ENCODE measurements around the gene IMPA2. TPM values are rescaled to one million over a fixed set of nuclear protein-coding genes. Genes with fewer than 3 reads are reported as not detected.
"Not testable (repeated sequence)": the region's sequence is repeated elsewhere in the genome, so short reads cannot be mapped to it uniquely, and the experiment has no call there.

IMPA2 gene
- total RNA-seq, 1 donor: 83.7 TPM

- DNase-seq (ENCODE audit: low read depth in 2 of 3, low spot score in 2 of 3): no peak
Observed at GRCh38 chr18:11960743-11961380, 20.4 kb upstream of the IMPA2 start.

DNA sequence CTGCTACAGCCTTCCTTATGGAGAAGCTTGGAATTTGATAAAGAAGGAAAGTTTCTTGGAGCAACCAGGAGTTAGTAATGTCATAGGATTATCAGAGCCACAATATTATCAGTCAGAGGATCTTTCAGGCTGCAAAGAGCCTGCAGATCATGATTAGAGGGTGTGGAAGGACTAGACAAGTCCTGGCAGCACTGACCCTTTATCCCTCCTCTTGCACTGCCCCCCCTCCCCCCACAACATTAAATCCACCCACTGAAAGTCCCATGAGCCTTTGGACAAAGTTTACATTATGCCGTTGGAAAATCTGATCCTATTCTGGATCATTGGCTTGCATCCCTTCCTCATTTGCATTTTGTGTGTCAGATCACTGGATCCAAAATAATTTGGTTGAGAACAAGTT lies 18.7 kb upstream of the IMPA2 start:
- no peak for DNase-seq (ENCODE audit: low read depth in 2 of 3, low spot score in 2 of 3)

GRCh38 chr18:11963991-11964484 lies 17.3 kb upstream of the IMPA2 start:
- no peak for DNase-seq (ENCODE audit: low read depth in 2 of 3, low spot score in 2 of 3)

GRCh38 chr18:11969904-11970835 lies 11.1 kb upstream of the IMPA2 start:
- no peak for DNase-seq (ENCODE audit: low read depth in 2 of 3, low spot score in 2 of 3)

GRCh38 chr18:11970836-11971226 lies 10.5 kb upstream of the IMPA2 start:
- not testable (repeated sequence) for DNase-seq (ENCODE audit: low read depth in 2 of 3, low spot score in 2 of 3)

DNA sequence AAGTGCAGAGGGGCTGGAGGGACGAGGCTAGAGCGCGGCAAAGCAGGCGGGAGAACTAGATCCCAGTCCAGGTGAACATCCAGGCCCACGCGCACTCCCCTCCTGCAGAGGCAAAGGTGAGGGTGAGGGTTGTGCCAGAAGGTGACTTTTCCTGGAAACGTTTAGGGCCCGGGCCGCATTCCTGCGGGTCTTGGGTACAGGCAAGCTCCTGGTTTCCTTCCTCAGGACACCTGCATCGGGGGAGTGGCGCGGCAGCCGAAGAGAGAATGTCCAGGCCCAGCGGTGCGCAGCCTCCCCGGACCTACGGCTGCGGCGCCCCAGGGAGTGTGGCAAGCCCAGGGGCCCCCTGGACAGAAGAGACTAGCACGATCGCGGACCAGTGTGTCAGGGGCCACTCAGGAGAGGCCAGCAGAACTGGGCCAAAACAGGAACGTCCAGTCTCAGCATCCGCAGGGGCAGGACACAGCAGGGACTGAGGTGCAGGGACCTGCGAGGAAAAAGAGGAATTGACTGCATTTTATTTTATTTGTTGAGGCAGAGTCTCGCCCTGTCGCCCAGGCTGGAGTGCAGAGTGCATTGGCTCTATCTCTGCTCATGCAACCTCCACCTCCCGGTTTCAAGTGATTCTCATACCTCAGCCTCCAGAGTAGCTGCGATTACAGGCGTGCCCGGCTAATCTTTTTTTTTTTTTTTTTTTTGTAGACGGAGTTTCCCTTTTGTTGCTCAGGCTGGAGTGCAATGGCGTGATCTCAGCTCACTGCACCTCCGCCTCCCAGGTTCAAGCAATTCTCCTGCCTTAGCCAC lies 8.7 kb upstream of the IMPA2 start:
- no peak for DNase-seq (ENCODE audit: low read depth in 2 of 3, low spot score in 2 of 3)

DNA sequence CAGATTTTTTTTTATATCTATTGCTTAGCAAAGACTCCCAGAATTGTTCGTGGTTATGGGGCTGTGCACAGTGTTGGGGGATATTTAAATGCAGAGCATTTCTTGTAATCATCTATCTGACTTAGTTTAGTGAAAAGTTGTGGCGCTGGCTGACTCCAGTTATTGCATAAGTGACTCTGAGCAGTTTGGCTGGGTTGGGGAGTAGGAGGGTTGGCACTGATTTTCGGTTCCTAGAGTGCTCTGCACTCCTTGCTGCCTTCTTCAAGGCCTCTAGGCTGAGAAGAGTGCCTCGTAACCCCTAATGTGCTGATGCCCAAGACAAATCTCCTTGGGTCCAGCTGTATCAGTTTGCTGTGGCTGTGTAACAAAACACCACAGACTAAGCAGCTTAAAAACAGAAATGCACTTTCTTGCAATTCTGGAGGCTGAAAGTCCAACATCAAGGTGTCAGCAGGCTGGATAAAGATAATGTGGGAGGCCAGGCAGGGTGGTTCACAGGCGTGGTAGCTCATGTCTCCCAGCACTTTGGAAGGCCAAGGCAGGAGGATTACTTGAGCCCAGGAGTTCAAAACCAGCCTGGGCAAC lies 6.5 kb upstream of the IMPA2 start:
- DNase-seq (ENCODE audit: low read depth in 2 of 3, low spot score in 2 of 3): no peak

DNA sequence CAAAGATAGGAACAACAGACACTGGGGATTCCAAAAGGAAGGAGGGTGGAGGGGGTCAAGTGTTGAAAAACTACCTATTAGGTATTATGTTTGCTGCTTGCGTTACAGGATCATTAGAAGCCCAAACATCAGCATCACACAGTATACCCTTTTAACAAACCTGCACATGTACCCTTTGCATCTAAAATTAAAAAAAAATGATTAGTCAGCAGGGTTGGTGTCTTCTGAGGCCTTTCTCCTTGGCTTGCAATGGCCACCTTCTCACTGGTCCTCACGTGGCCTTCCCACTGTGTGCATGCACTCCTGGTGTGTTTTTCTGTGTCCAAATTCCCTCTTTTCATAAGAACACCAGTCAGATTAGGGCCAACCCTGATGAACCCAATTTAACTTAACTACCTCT lies 5.6 kb upstream of the IMPA2 start:
- DNase-seq (ENCODE audit: low read depth in 2 of 3, low spot score in 2 of 3): no peak

- no peak for DNase-seq (ENCODE audit: low read depth in 2 of 3, low spot score in 2 of 3)
Observed at GRCh38 chr18:11976315-11977152, 4.8 kb upstream of the IMPA2 start.

DNA sequence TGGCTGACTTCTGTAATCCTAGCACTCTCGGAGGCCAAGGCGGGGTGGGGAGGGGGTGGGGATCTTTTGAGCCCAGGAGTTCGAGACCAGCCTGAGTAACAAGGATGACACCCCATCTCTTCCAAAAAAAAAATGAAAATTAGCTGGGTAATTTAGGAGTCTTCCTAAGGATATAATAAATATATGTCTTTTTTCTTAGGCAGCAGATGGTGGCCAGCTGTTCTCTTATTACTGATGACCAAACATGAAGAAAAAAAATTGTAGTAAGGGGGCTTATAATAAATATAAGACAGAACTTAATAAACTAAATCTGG lies 4.2 kb upstream of the IMPA2 start:
- no peak for DNase-seq (ENCODE audit: low read depth in 2 of 3, low spot score in 2 of 3)

GRCh38 chr18:11978956-11979355 lies 2.4 kb upstream of the IMPA2 start:
- DNase-seq (ENCODE audit: low read depth in 2 of 3, low spot score in 2 of 3): no peak

GRCh38 chr18:11980163-11980493 lies 1.2 kb upstream of the IMPA2 start:
- no peak for DNase-seq (ENCODE audit: low read depth in 2 of 3, low spot score in 2 of 3)

- peak; percentile 81 to 99 (median 98) for DNase-seq (ENCODE audit: low read depth in 2 of 3, low spot score in 2 of 3)
Observed at GRCh38 chr18:11980494-11981191, 664 bp upstream of the IMPA2 start.

DNA sequence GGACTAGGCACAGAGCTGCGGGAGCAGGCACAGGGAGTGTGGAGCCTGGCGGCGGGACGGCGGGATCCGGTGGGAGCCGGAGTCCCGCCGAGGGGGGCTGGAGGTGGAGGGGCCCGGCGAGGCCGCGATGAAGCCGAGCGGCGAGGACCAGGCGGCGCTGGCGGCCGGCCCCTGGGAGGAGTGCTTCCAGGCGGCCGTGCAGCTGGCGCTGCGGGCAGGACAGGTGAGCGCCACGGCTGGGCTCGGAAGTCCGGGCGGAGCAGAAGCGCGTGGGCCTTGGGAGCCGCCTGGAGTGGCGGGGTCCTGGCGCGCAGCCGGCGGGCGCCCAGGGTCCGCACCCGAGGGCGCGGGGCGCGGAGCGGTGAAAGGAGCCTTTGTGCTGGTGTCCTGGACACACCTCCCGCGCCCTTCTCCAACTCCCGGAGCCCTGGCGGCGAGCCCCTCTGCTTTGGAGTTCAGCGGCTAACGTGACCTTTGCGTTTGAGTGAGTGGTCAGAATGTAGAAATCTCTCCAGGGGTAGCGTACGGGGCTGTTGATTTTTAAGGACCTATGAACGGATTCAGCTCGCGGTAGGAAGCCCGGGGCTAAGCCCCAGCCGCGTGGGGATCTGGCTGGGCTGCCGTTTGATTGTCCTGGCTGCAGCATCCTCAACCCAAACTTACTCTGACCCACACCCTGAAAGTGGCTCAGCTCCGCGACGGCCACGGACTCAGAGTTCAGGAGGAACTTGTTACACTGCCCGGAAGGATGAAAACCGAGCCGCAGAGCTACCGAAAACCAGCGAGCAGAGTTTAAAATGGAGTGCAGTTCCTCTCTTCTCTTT lies 448 bp downstream of the IMPA2 start:
- DNase-seq (ENCODE audit: low read depth in 2 of 3, low spot score in 2 of 3): peak in 2 of 3 donors; percentile 29 to 36

DNA sequence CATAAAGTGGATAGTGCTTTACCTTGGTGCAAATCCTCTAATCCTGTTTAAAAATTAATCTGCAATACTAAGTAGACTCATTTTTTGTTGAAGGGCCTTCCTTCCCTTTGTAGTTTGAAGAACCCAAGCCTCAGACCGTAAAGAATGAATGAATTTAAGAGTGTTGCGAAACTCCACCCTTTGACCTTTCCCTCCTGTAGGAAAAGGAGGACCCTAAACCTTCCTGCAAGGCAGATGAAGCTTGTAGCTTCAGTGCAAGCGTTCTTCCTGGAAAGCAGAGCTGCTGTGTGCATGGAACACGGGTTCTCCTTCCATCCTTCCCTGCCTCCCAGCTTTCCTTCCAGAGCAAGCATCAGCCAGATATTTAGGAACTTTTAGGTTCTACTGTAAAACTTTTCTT lies 1.7 kb downstream of the IMPA2 start:
- DNase-seq (ENCODE audit: low read depth in 2 of 3, low spot score in 2 of 3): no peak

- no peak for DNase-seq (ENCODE audit: low read depth in 2 of 3, low spot score in 2 of 3)
Observed at GRCh38 chr18:11983592-11983991, 2.3 kb downstream of the IMPA2 start.

DNA sequence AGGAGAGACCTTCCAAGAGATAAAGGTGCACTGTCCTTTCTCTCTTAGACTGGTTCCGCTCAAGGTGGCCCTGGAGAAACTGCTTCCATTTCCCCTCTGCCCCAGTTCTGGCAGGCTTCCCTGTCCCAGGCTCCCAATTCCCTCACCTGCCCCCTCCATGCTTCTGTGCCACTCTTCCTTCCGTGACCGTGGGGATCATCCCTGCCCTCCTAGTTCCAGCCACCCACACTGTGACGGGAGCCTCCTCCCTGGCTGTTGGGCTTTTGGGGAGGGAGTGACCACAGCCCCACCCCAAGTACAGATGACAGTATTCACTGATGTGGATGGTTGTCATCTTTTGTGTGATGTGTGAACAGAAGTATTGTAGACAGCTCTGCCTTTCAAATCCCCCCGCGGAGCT lies 2.8 kb downstream of the IMPA2 start:
- DNase-seq (ENCODE audit: low read depth in 2 of 3, low spot score in 2 of 3): no peak

GRCh38 chr18:11985586-11985985 lies 4.3 kb downstream of the IMPA2 start:
- no peak for DNase-seq (ENCODE audit: low read depth in 2 of 3, low spot score in 2 of 3)

GRCh38 chr18:11986061-11986460 lies 4.8 kb downstream of the IMPA2 start:
- no peak for DNase-seq (ENCODE audit: low read depth in 2 of 3, low spot score in 2 of 3)
